Endodermal cell (in vitro differentiated cells): ENCODE data around the gene DLGAP1. TPM values are rescaled to one million over a fixed set of nuclear protein-coding genes. Genes with fewer than 3 reads are reported as not detected.

Experiments
- DNase-seq: peaks from one replicate; pipeline ENCODE4 v3.0.0-alpha.2; 2017
- H3K27ac ChIP-seq: 2 replicates; pipeline ENCODE4 v1.5.1; 2013; ENCODE audit warnings: mild to moderate bottlenecking, low read depth, low read length, moderate library complexity
- H3K27me3 ChIP-seq: 2 replicates; pipeline ENCODE4 v1.6.1; 2013; ENCODE audit warnings: mild to moderate bottlenecking, low read length, moderate library complexity; ENCODE audit not compliant: insufficient read depth, control insufficient read depth, poor library complexity, severe bottlenecking
- H3K36me3 ChIP-seq: 2 replicates; pipeline ENCODE4 v1.7.0; 2013; ENCODE audit warnings: mild to moderate bottlenecking, low read length, moderate library complexity; ENCODE audit not compliant: control insufficient read depth, insufficient read depth
- H3K4me1 ChIP-seq: one replicate; pipeline ENCODE4 v1.7.0; 2013; ENCODE audit warnings: low read length; ENCODE audit not compliant: control insufficient read depth, insufficient read depth
- H3K4me3 ChIP-seq: 2 replicates; pipeline ENCODE4 v1.5.1; 2013; ENCODE audit warnings: mild to moderate bottlenecking, low read length, moderate library complexity
- H3K9ac ChIP-seq: 2 replicates; pipeline ENCODE4 v1.6.1; 2013; ENCODE audit warnings: mild to moderate bottlenecking, low read length, moderate library complexity; ENCODE audit not compliant: poor library complexity, severe bottlenecking; ENCODE audit errors: extremely low read depth
- H3K9me3 ChIP-seq: 2 replicates; pipeline ENCODE4 v1.6.1; 2013; ENCODE audit warnings: mild to moderate bottlenecking, low read length, moderate library complexity; ENCODE audit not compliant: control insufficient read depth
- H3K27ac Mint-ChIP-seq: 2 replicates; pipeline ENCODE4 v1.8.0; 2020; ENCODE audit warnings: mixed read lengths
- H3K27me3 Mint-ChIP-seq: 2 replicates; pipeline ENCODE4 v1.8.0; 2021; ENCODE audit warnings: mild to moderate bottlenecking, mixed read lengths; ENCODE audit not compliant: insufficient read depth
- H3K36me3 Mint-ChIP-seq: 2 replicates; pipeline ENCODE4 v1.8.0; 2020; ENCODE audit warnings: low read depth, mixed read lengths
- H3K4me1 Mint-ChIP-seq: 2 replicates; pipeline ENCODE4 v1.8.0; 2020; ENCODE audit warnings: mixed read lengths
- H3K4me3 Mint-ChIP-seq: 2 replicates; pipeline ENCODE4 v1.8.0; 2020; ENCODE audit warnings: mild to moderate bottlenecking, moderate library complexity, mixed read lengths
- H3K9me3 Mint-ChIP-seq: 2 replicates; pipeline ENCODE4 v1.8.0; 2020; ENCODE audit warnings: mild to moderate bottlenecking, mixed read lengths
- CTCF ChIP-seq: fragments of 200-600 bp; sonication (generic); conservative IDR thresholded peaks from 2 replicates; pipeline ENCODE4 v1.5.0; 2021; ENCODE audit warnings: antibody characterized with exemption, mild to moderate bottlenecking
- WGBS, 2 experiments: methylation state at CpG; one replicate each; pipeline versions ENCODE4 v1.1.5 to v1.1.7; 2013; ENCODE audit warnings: missing lambda C conversion rate in 2 of 2, mixed read lengths in 1 of 2; ENCODE audit not compliant: insufficient coverage in 1 of 2, insufficient read length in 1 of 2; 5-methylcytosine and 5-hydroxymethylcytosine counted together
- total RNA-seq, 2 donors: library from RNA; stranded (reverse); fragmentation: NEBNext Ultra II Directional in 1 of 2; extraction: Animal tissue kit (Norgen Biotek cat#: 25700) in 1 of 2; gene quantifications; 2 replicates in 1 of 2; 3 replicates in 1 of 2; pipeline ENCODE4 v1.2.1, GENCODE V29; 2021

The DLGAP1 gene
- total RNA-seq, 2 donors from 2014 or later = 11.5 to 21.5 TPM

GRCh38 chr18:3848316-3848715 is 606.8 kb downstream of the DLGAP1 start:
- H3K36me3 Mint-ChIP-seq = no peaks in the 10 kb centered on the region
- DNase-seq = no peak
- H3K27ac Mint-ChIP-seq = no peak overlapping the region
- H3K9me3 Mint-ChIP-seq = no peaks in the 10 kb centered on the region
- no peak for TF ChIP-seq CTCF
- no peaks in the 10 kb centered on the region for H3K9me3 ChIP-seq
- H3K27me3 Mint-ChIP-seq = no peaks in the 10 kb centered on the region
- H3K4me3 ChIP-seq = no peak overlapping the region
- no peaks in the 10 kb centered on the region for H3K27me3 ChIP-seq
- no peak overlapping the region for H3K4me3 Mint-ChIP-seq
- H3K9ac ChIP-seq = no peak overlapping the region
- H3K36me3 ChIP-seq = no peaks in the 10 kb centered on the region
- H3K27ac ChIP-seq = no peak overlapping the region
- no peaks in the 10 kb centered on the region for H3K4me1 ChIP-seq
- WGBS, 2 experiments = 83 to 92% methylated on average over 1 to 3 of the region's 3 CpGs
- peaks cover 8% of the 10 kb centered on the region for H3K4me1 Mint-ChIP-seq

- no peaks in the 10 kb centered on the region for H3K27me3 ChIP-seq
- Mint-ChIP-seq H3K27ac (no peak overlapping the region), H3K9me3 (no peaks in the 10 kb centered on the region), H3K4me3 (no peak overlapping the region), H3K4me1 (peaks cover 8% of the 10 kb centered on the region), H3K36me3 (no peaks in the 10 kb centered on the region), H3K27me3 (no peaks in the 10 kb centered on the region)
- DNase-seq = no peak
- H3K27ac ChIP-seq = no peak overlapping the region
- H3K36me3 ChIP-seq = no peaks in the 10 kb centered on the region
- H3K9ac ChIP-seq = no peak overlapping the region
- no peak overlapping the region for H3K4me3 ChIP-seq
- no peaks in the 10 kb centered on the region for H3K9me3 ChIP-seq
- WGBS, 2 experiments = 84 to 100% methylated on average over 1 to 2 of the region's 2 CpGs
- no peaks in the 10 kb centered on the region for H3K4me1 ChIP-seq
- TF ChIP-seq CTCF = no peak
Measured at GRCh38 chr18:3845161-3845560, 609.9 kb downstream of the DLGAP1 start.

GRCh38 chr18:3842844-3843243 is 612.3 kb downstream of the DLGAP1 start:
- H3K36me3 Mint-ChIP-seq = no peaks in the 10 kb centered on the region
- H3K27ac ChIP-seq = no peak overlapping the region
- H3K4me1 Mint-ChIP-seq = peaks cover 7% of the 10 kb centered on the region
- H3K4me3 ChIP-seq = no peak overlapping the region
- H3K4me1 ChIP-seq = no peaks in the 10 kb centered on the region
- DNase-seq = no peak
- no peak for TF ChIP-seq CTCF
- no peak overlapping the region for H3K4me3 Mint-ChIP-seq
- WGBS, 2 experiments = 90 to 92% methylated on average over 2 of the region's 2 CpGs
- H3K9me3 ChIP-seq = no peaks in the 10 kb centered on the region
- no peaks in the 10 kb centered on the region for H3K9me3 Mint-ChIP-seq
- no peak overlapping the region for H3K27ac Mint-ChIP-seq
- no peaks in the 10 kb centered on the region for H3K27me3 Mint-ChIP-seq
- no peak overlapping the region for H3K9ac ChIP-seq
- no peaks in the 10 kb centered on the region for H3K27me3 ChIP-seq
- H3K36me3 ChIP-seq = no peaks in the 10 kb centered on the region
